ENCODE results near the gene COX5A. TPM values are rescaled to one million over a fixed set of nuclear protein-coding genes. Genes with fewer than 3 reads are reported as not detected.
A peak's percentile ranks its signal among the peaks of the same experiment; 100 is the strongest.

COX5A gene
- total RNA-seq (100 to 1,000 TPM in 1 of 4 donors, 10 to 100 TPM in 3; 73.7 to 124 (median 81.6) TPM), polyA plus RNA-seq (1,000 to 10,000 TPM in 1 of 3 donors, 100 to 1,000 TPM in 2; 783 to 1,227 (median 854) TPM)

- peak; percentile 97 for DNase-seq
- intact Hi-C loops (cut with DNase I): loop anchor here (1.0 to 10.0 kb wide), 2 partner anchors 31 to 393 kb away; partner anchors contain the start of genes ARID3B and FAM219B
- TF ChIP-seq EP300 (IDR thresholded peaks at IDR 0.05): peak in 1 of 4 donors; percentile 9
- TF ChIP-seq, protein P1, sequence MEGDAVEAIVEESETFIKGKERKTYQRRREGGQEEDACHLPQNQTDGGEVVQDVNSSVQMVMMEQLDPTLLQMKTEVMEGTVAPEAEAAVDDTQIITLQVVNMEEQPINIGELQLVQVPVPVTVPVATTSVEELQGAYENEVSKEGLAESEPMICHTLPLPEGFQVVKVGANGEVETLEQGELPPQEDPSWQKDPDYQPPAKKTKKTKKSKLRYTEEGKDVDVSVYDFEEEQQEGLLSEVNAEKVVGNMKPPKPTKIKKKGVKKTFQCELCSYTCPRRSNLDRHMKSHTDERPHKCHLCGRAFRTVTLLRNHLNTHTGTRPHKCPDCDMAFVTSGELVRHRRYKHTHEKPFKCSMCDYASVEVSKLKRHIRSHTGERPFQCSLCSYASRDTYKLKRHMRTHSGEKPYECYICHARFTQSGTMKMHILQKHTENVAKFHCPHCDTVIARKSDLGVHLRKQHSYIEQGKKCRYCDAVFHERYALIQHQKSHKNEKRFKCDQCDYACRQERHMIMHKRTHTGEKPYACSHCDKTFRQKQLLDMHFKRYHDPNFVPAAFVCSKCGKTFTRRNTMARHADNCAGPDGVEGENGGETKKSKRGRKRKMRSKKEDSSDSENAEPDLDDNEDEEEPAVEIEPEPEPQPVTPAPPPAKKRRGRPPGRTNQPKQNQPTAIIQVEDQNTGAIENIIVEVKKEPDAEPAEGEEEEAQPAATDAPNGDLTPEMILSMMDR (IDR thresholded peaks at IDR 0.05): no peak
- TF ChIP-seq POLR2A (IDR thresholded peaks at IDR 0.05): peak in 1 of 2 donors; percentile 42
- peak; percentile 63 to 89 (median 82) for TF ChIP-seq POLR2AphosphoS5 (IDR thresholded peaks at IDR 0.05)
- no peaks in the 10 kb centered on the region for H3K9me3 ChIP-seq
- H3K4me1 ChIP-seq: peaks cover 2 to 39% (median 28%) of the 10 kb centered on the region in 4 donors
- peak within 1 kb of the TSS; percentile 84 to 95 (median 92) for H3K4me3 ChIP-seq
- H3K27me3 ChIP-seq: no peaks in the 10 kb centered on the region
- no peaks in the 10 kb centered on the region for H3K36me3 ChIP-seq
- peak within 1 kb of the TSS; percentile 91 to 97 (median 96) for H3K27ac ChIP-seq
- WGBS, 2 donors: 0 to 1% methylated on average over 85 of the region's 85 CpGs
Measured at GRCh38 chr15:74937590-74938371, at the start of gene COX5A. COX5A (minus strand) TSS chr15:74938073; CDS start chr15:74938014, 59 bp downstream.

DNA sequence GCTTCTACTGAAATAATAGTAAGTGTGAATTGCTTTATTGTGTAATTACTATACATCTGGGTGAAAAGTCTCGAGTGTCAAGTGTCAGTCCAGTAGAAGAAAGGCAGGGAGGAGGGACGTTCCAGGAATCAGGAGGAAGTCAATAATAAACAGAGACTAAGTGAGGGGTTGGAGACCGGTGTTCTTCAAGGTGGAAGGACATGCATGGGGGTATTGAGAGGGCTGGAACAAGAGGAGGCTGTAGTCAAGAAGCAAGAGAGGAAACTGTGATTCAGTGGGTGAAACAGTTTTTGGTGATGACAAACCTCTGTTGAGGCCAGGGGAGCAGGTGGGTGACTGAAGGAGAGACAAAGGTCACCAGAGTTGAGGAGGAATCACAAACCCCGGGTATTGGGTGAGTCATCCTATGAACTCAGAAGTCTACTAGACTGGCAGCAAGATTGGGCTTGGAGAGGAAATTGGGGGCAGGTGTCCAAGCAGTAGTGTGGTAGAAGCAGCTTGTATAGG is 45.9 kb upstream of the COX5A start:
- TF ChIP-seq POLR2AphosphoS5 (IDR thresholded peaks at IDR 0.05): no peak
- no peak for TF ChIP-seq EP300 (IDR thresholded peaks at IDR 0.05)
- TF ChIP-seq, protein P1 (IDR thresholded peaks at IDR 0.05): no peak
- no peak for TF ChIP-seq POLR2A (IDR thresholded peaks at IDR 0.05)
- intact Hi-C loops (cut with DNase I): no loop called here
- WGBS, 2 donors: 2 to 23% methylated on average over 4 of the region's 4 CpGs
- no peaks in the 10 kb centered on the region for H3K4me1 ChIP-seq
- no peaks in the 10 kb centered on the region for H3K36me3 ChIP-seq
- no peak overlapping the region for H3K4me3 ChIP-seq
- no peak for DNase-seq
- H3K27me3 ChIP-seq: peaks cover 0 to 24% (median 0%) of the 10 kb centered on the region in 3 donors
- no peak overlapping the region for H3K27ac ChIP-seq
- H3K9me3 ChIP-seq: no peaks in the 10 kb centered on the region

GRCh38 chr15:74982183-74982582 is 44.3 kb upstream of the COX5A start:
- H3K9me3 ChIP-seq: no peaks in the 10 kb centered on the region
- no peak for DNase-seq
- H3K4me1 ChIP-seq: no peaks in the 10 kb centered on the region
- WGBS, 2 donors: 76 to 89% methylated on average over 5 of the region's 5 CpGs
- intact Hi-C loops (cut with DNase I): no loop called here
- TF ChIP-seq POLR2A (IDR thresholded peaks at IDR 0.05): no peak
- TF ChIP-seq, protein P1 (IDR thresholded peaks at IDR 0.05): no peak
- TF ChIP-seq EP300 (IDR thresholded peaks at IDR 0.05): no peak
- TF ChIP-seq POLR2AphosphoS5 (IDR thresholded peaks at IDR 0.05): no peak
- H3K27me3 ChIP-seq: peaks cover 0 to 24% (median 0%) of the 10 kb centered on the region in 3 donors
- no peak overlapping the region for H3K27ac ChIP-seq
- no peaks in the 10 kb centered on the region for H3K36me3 ChIP-seq
- no peak overlapping the region for H3K4me3 ChIP-seq

GRCh38 chr15:74978503-74978902 is 40.6 kb upstream of the COX5A start:
- no peak overlapping the region for H3K27ac ChIP-seq
- TF ChIP-seq POLR2A (IDR thresholded peaks at IDR 0.05) (no peak), POLR2AphosphoS5 (IDR thresholded peaks at IDR 0.05) (no peak), EP300 (IDR thresholded peaks at IDR 0.05) (no peak)
- TF ChIP-seq, protein P1 (IDR thresholded peaks at IDR 0.05): no peak
- intact Hi-C loops (cut with DNase I): no loop called here
- no peak overlapping the region for H3K4me3 ChIP-seq
- H3K9me3 ChIP-seq: no peaks in the 10 kb centered on the region
- peaks cover 0 to 3% (median 0%) of the 10 kb centered on the region in 3 donors for H3K27me3 ChIP-seq
- WGBS, 2 donors: 34 to 50% methylated on average over 3 of the region's 3 CpGs
- H3K36me3 ChIP-seq: no peaks in the 10 kb centered on the region
- H3K4me1 ChIP-seq: no peaks in the 10 kb centered on the region
- DNase-seq: no peak
